Measurements from ENCODE around the gene MEIS2.

MEIS2 gene

GRCh38 chr15:36881516-36881915, 218.8 kb downstream of the MEIS2 start:
- H3K27ac Mint-ChIP-seq = no peak overlapping the region
- H3K27me3 Mint-ChIP-seq = peaks cover 98% of the 10 kb centered on the region
- H3K4me1 Mint-ChIP-seq = peaks cover 37% of the 10 kb centered on the region
- peaks cover 0 to 14% of the 10 kb centered on the region in 2 donors for H3K9me3 Mint-ChIP-seq
- DNase-seq = no peak
- no peak for ATAC-seq
- H3K4me3 Mint-ChIP-seq = no peak overlapping the region

- no peak overlapping the region for H3K4me3 Mint-ChIP-seq
- H3K27me3 Mint-ChIP-seq = peaks cover 96% of the 10 kb centered on the region
- DNase-seq = no peak
Observed at GRCh38 chr15:36880913-36881460, 219.4 kb downstream of the MEIS2 start.

GRCh38 chr15:36880224-36880912, 220.0 kb downstream of the MEIS2 start:
- no peak for DNase-seq
- H3K9me3 Mint-ChIP-seq = peaks cover 0 to 7% of the 10 kb centered on the region in 2 donors
- no peak overlapping the region for H3K27ac Mint-ChIP-seq
- peaks cover 96% of the 10 kb centered on the region for H3K27me3 Mint-ChIP-seq
- ATAC-seq = no peak
- peaks cover 37% of the 10 kb centered on the region for H3K4me1 Mint-ChIP-seq
- H3K4me3 Mint-ChIP-seq = peak overlapping the region in 1 of 2 donors; percentile 26

More at GRCh38 chr15:36880913-36881460, 219.4 kb downstream of the MEIS2 start:
- peaks cover 37% of the 10 kb centered on the region for H3K4me1 Mint-ChIP-seq
- no peak for ATAC-seq
- H3K27ac Mint-ChIP-seq = no peak overlapping the region
- H3K9me3 Mint-ChIP-seq = peaks cover 0 to 11% of the 10 kb centered on the region in 2 donors

GRCh38 chr15:36879568-36880222, 220.7 kb downstream of the MEIS2 start:
- no peak for DNase-seq

GRCh38 chr15:36878684-36879262, 221.6 kb downstream of the MEIS2 start:
- peaks cover 0 to 7% of the 10 kb centered on the region in 2 donors for H3K9me3 Mint-ChIP-seq
- peaks cover 37% of the 10 kb centered on the region for H3K4me1 Mint-ChIP-seq
- DNase-seq = no peak
- no peak for ATAC-seq
- H3K27me3 Mint-ChIP-seq = peaks cover 85% of the 10 kb centered on the region
- H3K27ac Mint-ChIP-seq = no peak overlapping the region
- H3K4me3 Mint-ChIP-seq = peak overlapping the region in 1 of 2 donors; percentile 29

More at GRCh38 chr15:36879568-36880222, 220.7 kb downstream of the MEIS2 start:
- peaks cover 37% of the 10 kb centered on the region for H3K4me1 Mint-ChIP-seq
- peaks cover 94% of the 10 kb centered on the region for H3K27me3 Mint-ChIP-seq
- no peak for ATAC-seq
- no peak overlapping the region for H3K4me3 Mint-ChIP-seq
- H3K27ac Mint-ChIP-seq = no peak overlapping the region
- peaks cover 0 to 7% of the 10 kb centered on the region in 2 donors for H3K9me3 Mint-ChIP-seq

- H3K4me3 Mint-ChIP-seq = peak overlapping the region; percentile 23 to 29
- no peak for DNase-seq
- H3K27me3 Mint-ChIP-seq = peaks cover 78% of the 10 kb centered on the region
- peaks cover 37% of the 10 kb centered on the region for H3K4me1 Mint-ChIP-seq
- peaks cover 0 to 7% of the 10 kb centered on the region in 2 donors for H3K9me3 Mint-ChIP-seq
- no peak overlapping the region for H3K27ac Mint-ChIP-seq
- peak; percentile 64 for ATAC-seq
Observed at GRCh38 chr15:36877796-36878683, 222.3 kb downstream of the MEIS2 start.

- peaks cover 70% of the 10 kb centered on the region for H3K27me3 Mint-ChIP-seq
- DNase-seq = no peak
- ATAC-seq = no peak
- peak overlapping the region in 1 of 2 donors; percentile 29 for H3K4me3 Mint-ChIP-seq
- H3K4me1 Mint-ChIP-seq = peaks cover 30% of the 10 kb centered on the region
- H3K27ac Mint-ChIP-seq = peak overlapping the region in 1 of 2 donors; percentile 19
- H3K9me3 Mint-ChIP-seq = peaks cover 0 to 7% of the 10 kb centered on the region in 2 donors
Observed at GRCh38 chr15:36877294-36877693, 223.1 kb downstream of the MEIS2 start.

- no peak overlapping the region for H3K27ac Mint-ChIP-seq
- H3K9me3 Mint-ChIP-seq = peaks cover 0 to 7% of the 10 kb centered on the region in 2 donors
- DNase-seq (no peak), ATAC-seq (no peak)
- H3K27me3 Mint-ChIP-seq = peaks cover 56% of the 10 kb centered on the region
- peaks cover 27% of the 10 kb centered on the region for H3K4me1 Mint-ChIP-seq
- no peak overlapping the region for H3K4me3 Mint-ChIP-seq
Observed at GRCh38 chr15:36875740-36876334, 224.5 kb downstream of the MEIS2 start.

GRCh38 chr15:36874930-36875329, 225.4 kb downstream of the MEIS2 start:
- no peak for ATAC-seq

GRCh38 chr15:36867436-36867835, 232.9 kb downstream of the MEIS2 start:
- H3K27me3 Mint-ChIP-seq = peaks cover 8% of the 10 kb centered on the region
- H3K27ac Mint-ChIP-seq = no peak overlapping the region
- peaks cover 0 to 7% of the 10 kb centered on the region in 2 donors for H3K9me3 Mint-ChIP-seq
- no peak overlapping the region for H3K4me3 Mint-ChIP-seq
- H3K4me1 Mint-ChIP-seq = no peaks in the 10 kb centered on the region
- ATAC-seq (no peak), DNase-seq (no peak)

More at GRCh38 chr15:36874930-36875329, 225.4 kb downstream of the MEIS2 start:
- peaks cover 22% of the 10 kb centered on the region for H3K4me1 Mint-ChIP-seq
- H3K27ac Mint-ChIP-seq = no peak overlapping the region
- peaks cover 47% of the 10 kb centered on the region for H3K27me3 Mint-ChIP-seq
- H3K9me3 Mint-ChIP-seq = peaks cover 0 to 7% of the 10 kb centered on the region in 2 donors
- H3K4me3 Mint-ChIP-seq = no peak overlapping the region
- no peak for DNase-seq

GRCh38 chr15:36866896-36867295, 233.5 kb downstream of the MEIS2 start:
- Mint-ChIP-seq H3K27me3 (peaks cover 8% of the 10 kb centered on the region), H3K4me3 (no peak overlapping the region), H3K27ac (no peak overlapping the region), H3K9me3 (peaks cover 0 to 7% of the 10 kb centered on the region in 2 donors), H3K4me1 (no peaks in the 10 kb centered on the region)
- ATAC-seq = no peak
- no peak for DNase-seq

- ATAC-seq (no peak), DNase-seq (no peak)
- Mint-ChIP-seq H3K4me1 (no peaks in the 10 kb centered on the region), H3K4me3 (no peak overlapping the region), H3K9me3 (peaks cover 0 to 7% of the 10 kb centered on the region in 2 donors), H3K27ac (no peak overlapping the region), H3K27me3 (peaks cover 16% of the 10 kb centered on the region)
Observed at GRCh38 chr15:36863570-36863969, 236.8 kb downstream of the MEIS2 start.

GRCh38 chr15:36860792-36861191, 239.6 kb downstream of the MEIS2 start:
- Mint-ChIP-seq H3K27ac (no peak overlapping the region), H3K4me1 (no peaks in the 10 kb centered on the region), H3K9me3 (peaks cover 5 to 7% of the 10 kb centered on the region in 2 donors), H3K27me3 (peaks cover 22% of the 10 kb centered on the region), H3K4me3 (no peak overlapping the region)
- no peak for DNase-seq
- ATAC-seq = no peak

GRCh38 chr15:36858423-36858822, 241.9 kb downstream of the MEIS2 start:
- H3K4me1 Mint-ChIP-seq = no peaks in the 10 kb centered on the region
- H3K27ac Mint-ChIP-seq = no peak overlapping the region
- no peak for DNase-seq
- no peak overlapping the region for H3K4me3 Mint-ChIP-seq
- ATAC-seq = no peak
- H3K27me3 Mint-ChIP-seq = peaks cover 15% of the 10 kb centered on the region
- H3K9me3 Mint-ChIP-seq = peaks cover 1 to 5% of the 10 kb centered on the region in 2 donors

Measured in stimulated activated naive CD8-positive, alpha-beta T cell treated with anti-CD3 and anti-CD28 coated beads, Interleukin-15, amount 100 ng/mL, for 72 hours (primary cell).